ENCODE measurements around the gene HHATL. TPM values are rescaled to one million over a fixed set of nuclear protein-coding genes. Genes with fewer than 3 reads are reported as not detected.

HHATL gene, protein sequence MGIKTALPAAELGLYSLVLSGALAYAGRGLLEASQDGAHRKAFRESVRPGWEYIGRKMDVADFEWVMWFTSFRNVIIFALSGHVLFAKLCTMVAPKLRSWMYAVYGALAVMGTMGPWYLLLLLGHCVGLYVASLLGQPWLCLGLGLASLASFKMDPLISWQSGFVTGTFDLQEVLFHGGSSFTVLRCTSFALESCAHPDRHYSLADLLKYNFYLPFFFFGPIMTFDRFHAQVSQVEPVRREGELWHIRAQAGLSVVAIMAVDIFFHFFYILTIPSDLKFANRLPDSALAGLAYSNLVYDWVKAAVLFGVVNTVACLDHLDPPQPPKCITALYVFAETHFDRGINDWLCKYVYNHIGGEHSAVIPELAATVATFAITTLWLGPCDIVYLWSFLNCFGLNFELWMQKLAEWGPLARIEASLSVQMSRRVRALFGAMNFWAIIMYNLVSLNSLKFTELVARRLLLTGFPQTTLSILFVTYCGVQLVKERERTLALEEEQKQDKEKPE
- not detected in 2 replicates for total RNA-seq

DNA sequence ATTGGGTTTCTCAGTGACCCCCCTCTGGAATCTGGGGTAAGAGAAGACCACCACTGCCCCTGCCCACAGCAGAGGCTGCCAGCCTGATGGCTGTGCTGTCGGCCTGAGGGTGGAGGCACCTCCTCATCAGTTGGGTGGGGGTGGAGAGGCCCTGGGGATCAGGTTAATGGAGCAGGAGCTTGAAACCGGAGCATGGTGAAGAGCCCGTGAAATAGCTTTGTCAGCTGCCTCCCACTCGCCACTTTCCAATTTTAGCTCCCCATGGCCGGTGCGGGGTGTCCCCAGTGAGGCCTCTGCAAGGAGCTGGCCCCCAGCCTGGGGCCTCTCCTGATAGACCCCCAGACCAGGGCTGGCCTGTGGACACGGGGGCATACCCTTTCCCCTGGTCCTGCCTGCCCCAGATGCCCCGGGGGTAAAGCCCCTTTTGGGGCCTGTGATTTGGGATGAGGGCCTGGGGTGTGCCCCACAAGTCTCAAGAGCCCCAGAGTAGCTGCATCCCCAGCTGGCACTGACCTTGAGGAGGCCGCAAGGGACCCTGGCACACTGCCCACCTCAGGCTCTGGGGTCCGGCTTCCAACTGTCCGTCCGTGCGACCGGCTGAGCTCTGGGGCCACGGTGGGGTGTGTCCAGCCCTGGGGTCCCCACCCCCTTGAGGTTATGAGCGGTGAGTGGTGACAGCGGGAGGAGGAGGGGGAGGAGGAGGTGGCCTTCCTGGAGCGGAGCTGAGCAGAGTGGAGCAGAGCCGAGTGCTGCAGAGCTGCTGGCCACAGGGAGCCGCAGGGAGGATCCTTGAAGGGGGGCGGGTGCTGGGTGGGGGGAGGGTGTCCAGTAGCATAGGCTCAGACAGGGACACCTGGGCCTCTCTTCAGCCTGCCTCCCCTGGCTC lies at the start of gene HHATL:
HHATL (minus strand) TSS at position 733 of the 886 bp plus-strand sequence. CDS start 1,972 bp downstream, outside the sequence.

DNA sequence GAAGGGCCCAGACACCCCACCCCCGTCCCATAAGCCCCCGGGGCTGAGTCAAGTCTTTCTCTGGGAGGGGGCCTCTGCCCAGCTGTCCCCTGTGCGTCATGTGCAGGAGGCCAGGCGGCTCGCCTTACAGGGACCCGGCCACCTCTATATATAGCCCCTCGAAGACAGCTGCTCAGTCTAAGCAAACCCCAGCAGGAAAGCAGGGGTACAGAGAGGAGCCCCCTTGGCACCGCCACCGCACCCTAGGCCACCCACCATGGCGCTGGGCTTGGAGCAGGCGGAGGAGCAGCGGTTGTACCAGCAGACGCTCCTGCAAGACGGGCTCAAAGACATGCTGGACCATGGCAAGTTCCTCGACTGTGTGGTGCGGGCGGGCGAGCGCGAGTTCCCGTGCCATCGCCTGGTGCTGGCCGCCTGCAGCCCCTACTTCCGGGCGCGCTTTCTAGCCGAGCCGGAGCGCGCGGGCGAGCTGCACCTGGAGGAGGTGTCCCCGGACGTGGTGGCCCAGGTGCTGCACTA lies 17.2 kb downstream of the HHATL start, which contains the start of gene KLHL40:
KLHL40 (plus strand) TSS at position 175 of the 519 bp plus-strand sequence; CDS start at position 257, 82 bp downstream.

DNA sequence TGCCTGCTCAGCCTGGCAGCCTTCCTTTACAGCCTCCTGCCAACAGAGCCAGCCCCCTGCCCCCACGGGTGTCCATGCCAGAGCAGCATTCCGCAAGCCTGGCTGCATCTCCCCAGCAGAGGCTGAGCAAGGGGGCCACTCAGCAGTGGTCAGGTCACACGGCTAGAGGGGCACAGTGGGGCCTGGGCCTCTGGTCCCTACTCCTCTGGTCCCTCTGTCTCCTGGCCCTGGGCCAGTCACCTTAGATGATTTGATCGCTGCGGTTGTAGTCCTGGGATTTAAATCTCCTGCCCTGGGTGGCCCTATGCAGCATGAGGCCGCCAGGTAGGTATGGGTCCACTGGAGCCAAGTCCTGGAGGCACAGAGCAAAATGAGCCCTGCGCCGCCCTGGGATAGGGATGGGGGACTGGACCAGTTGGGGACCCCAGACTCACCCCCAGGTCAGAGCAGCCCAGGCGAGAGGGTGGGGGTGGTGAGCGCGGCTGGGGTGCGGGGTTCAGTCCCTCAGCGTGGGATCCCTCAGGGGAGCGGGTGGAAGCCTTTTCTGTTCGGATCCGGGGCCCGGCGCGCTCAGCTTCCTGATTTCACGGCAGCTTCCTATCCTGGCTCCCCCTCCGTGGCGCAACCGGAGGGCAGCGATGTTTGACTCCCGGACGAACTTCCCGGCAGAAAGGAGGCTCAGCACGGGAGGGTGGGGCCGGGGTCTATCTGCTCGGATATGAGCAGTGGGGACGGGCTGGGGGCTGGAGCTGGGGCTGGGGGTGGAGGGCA lies 48.9 kb downstream of the HHATL start, which contains the start of gene ZBTB47:
ZBTB47 (plus strand) TSS at position 138 of the 771 bp plus-strand sequence. CDS start 4,659 bp downstream, outside the sequence.

Other genes with a start within 250 kb of the HHATL start
- 7.7 and 22.8 TPM in 2 replicates for gene VIPR1, start 200.2 kb downstream of the HHATL start, total RNA-seq
- 69.2 and 75.0 TPM in 2 replicates for gene SEC22C, start 120.8 kb downstream of the HHATL start, total RNA-seq
- 16.1 and 39.9 TPM in 2 replicates for gene SS18L2, start 111.9 kb downstream of the HHATL start, total RNA-seq
- 33.5 and 52.4 TPM in 2 replicates for gene NKTR, start 102.1 kb downstream of the HHATL start, total RNA-seq
- 28.6 and 29.6 TPM in 2 replicates for gene ZBTB47, start 49.1 kb downstream of the HHATL start, total RNA-seq
- gene KLHL40, start 17.3 kb downstream of the HHATL start, total RNA-seq: not detected in 2 replicates
- 0.19 TPM in 1 of 2 replicates, not detected in the other for gene CCDC13, start 70.5 kb upstream of the HHATL start, total RNA-seq
- 160 and 208 TPM in 2 replicates for gene HIGD1A, start 101.7 kb upstream of the HHATL start, total RNA-seq
- gene ACKR2, start 106.6 kb upstream of the HHATL start, total RNA-seq: under 0.01 TPM in 1 of 2 replicates, not detected in the other
- not detected in 2 replicates for gene CYP8B1, start 173.1 kb upstream of the HHATL start, total RNA-seq
- gene ZNF662, start 203.3 kb upstream of the HHATL start, total RNA-seq: 0.77 and 0.85 TPM in 2 replicates